Activated naive CD4-positive, alpha-beta T cell treated with anti-CD3 and anti-CD28 coated beads, Interleukin-2, amount 50 U/mL, for 72 hours (primary cell): ENCODE measurements around the gene NUDT1. TPM values are rescaled to one million over a fixed set of nuclear protein-coding genes. Genes with fewer than 3 reads are reported as not detected.
A peak's percentile ranks its signal among the peaks of the same experiment; 100 is the strongest.

Experiments used
- ATAC-seq, 2 donors: fragments of 150-1000 bp; cut with Tn5 transposase; 2 replicates each; pipeline ENCODE4 v1.10.0; 2021; ENCODE audit warnings: mild to moderate bottlenecking in 2 of 2, moderate library complexity in 2 of 2
- DNase-seq, 2 donors: peaks; one replicate each; pipeline ENCODE4 v3.0.0; 2021 to 2022; ENCODE audit warnings: low spot score in 2 of 2
- H3K27ac Mint-ChIP-seq, 2 donors: one replicate each; pipeline ENCODE4 v1.8.0; 2022; ENCODE audit warnings: mild to moderate bottlenecking in 2 of 2, mixed read lengths in 2 of 2
- H3K36me3 Mint-ChIP-seq, 2 donors: one replicate each; pipeline ENCODE4 v1.8.0; 2022; ENCODE audit warnings: mixed read lengths in 2 of 2
- H3K9me3 Mint-ChIP-seq, 2 donors: one replicate each; pipeline ENCODE4 v1.8.0; 2022; ENCODE audit warnings: mixed read lengths in 2 of 2
- total RNA-seq, 2 donors: library from RNA; stranded (reverse); gene quantifications; one replicate each; pipeline ENCODE4 v1.2.3, GENCODE V29; 2022

NUDT1 gene
- total RNA-seq, 2 donors from 2014 or later = 79.8 to 95.3 TPM

DNA sequence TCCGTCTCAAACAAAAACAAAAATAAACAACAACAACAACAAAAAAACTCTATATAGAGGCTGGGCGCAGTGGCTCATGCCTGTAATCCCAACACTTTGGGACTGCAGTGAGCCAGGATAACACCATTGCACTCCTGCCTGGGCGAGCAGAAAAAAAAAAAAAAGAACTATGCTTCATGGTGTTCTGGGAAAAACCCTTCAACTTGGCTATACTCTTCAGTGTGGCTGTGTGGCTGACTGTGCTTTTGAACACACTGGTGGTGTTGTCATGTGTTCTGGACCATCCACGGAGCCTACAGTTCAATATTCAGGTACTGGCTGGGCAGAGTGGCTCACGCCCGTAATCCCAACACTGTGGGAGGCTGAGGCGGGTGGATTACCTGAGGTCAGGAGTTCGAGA, 45.7 kb downstream of the NUDT1 start:
- H3K27ac Mint-ChIP-seq = no peak overlapping the region
- no peaks in the 10 kb centered on the region for H3K36me3 Mint-ChIP-seq
- no peaks in the 10 kb centered on the region for H3K9me3 Mint-ChIP-seq
- no peak for DNase-seq
- ATAC-seq = no peak

GRCh38 chr7:2288503-2288902, 46.5 kb downstream of the NUDT1 start:
- H3K9me3 Mint-ChIP-seq = no peaks in the 10 kb centered on the region
- ATAC-seq = no peak
- no peak for DNase-seq
- no peak overlapping the region for H3K27ac Mint-ChIP-seq
- no peaks in the 10 kb centered on the region for H3K36me3 Mint-ChIP-seq

- H3K9me3 Mint-ChIP-seq = no peaks in the 10 kb centered on the region
- no peaks in the 10 kb centered on the region for H3K36me3 Mint-ChIP-seq
- ATAC-seq (no peak), DNase-seq (no peak)
- H3K27ac Mint-ChIP-seq = no peak overlapping the region
Observed at GRCh38 chr7:2289111-2289586, 47.1 kb downstream of the NUDT1 start.

DNA sequence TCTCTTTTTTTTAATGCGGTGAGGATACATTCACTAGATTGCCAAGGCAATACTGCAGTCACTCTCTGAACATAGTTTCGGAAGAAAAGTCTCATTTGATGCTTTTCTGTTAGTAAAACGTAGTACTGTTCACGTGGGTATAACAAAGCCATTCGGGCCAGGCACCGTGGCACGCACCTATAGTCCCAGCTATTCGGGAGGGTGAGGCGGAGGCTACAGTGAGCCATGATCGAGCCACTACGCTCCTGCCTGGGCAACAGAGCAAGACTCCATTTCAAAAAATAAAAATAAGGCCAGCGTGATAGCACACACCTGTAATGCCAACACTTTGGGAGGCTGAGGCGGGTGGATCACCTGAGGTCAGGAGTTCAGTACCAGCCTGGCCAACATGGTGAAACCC, 47.6 kb downstream of the NUDT1 start:
- DNase-seq (no peak), ATAC-seq (no peak)
- Mint-ChIP-seq H3K9me3 (no peaks in the 10 kb centered on the region), H3K27ac (no peak overlapping the region), H3K36me3 (no peaks in the 10 kb centered on the region)

DNA sequence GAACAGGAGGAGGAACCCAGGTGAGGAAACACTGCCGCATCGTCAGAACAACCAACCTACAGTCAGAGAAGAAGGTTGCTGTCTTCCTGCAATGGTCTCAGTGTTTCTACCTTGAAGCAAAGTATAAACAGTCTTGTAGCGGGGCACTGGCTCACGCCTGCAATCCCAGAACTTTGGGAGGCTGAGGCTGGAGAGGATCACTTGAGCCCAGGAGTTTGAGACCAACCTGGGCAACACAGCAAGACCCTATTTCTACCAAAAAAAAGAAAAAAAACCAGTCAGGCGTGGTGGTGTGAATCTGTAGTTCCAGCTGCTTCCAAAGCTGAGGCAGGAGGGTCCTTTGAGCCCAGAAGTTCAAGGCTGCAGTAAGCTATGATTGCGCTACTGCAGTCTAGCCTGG, 48.9 kb downstream of the NUDT1 start:
- DNase-seq = no peak
- Mint-ChIP-seq H3K36me3 (no peaks in the 10 kb centered on the region), H3K9me3 (no peaks in the 10 kb centered on the region), H3K27ac (no peak overlapping the region)
- ATAC-seq = no peak

DNA sequence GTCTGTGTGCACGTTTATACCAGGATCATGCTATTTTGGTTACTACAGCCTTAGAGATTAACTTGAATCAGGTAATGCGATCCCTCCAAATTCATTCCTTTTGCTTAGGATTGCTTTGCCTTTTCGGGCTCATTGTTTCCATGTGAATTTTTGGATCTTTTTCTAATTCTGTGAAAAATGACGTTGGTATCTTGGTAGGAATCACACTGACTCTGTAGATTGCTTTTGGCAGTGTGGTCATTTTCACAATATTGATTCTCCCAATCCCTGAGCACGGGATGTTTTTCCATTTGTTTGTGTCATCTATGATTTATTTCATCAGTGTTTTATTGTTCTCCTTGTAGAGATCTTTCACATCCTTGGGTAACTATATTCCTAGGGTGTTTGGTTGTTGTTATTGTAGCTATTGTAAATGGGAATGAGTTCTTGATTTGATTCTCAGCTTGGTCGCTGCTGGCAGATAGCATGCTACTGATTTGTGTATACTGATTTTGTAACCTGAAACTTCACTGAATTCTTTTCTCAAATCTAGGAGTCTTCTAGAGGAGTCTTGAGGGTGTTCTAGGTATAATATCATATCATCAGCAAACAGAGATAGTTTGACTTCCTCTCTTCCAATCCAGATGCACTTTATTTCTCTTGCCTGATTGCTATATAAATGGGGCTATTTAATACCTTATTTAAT, 54.1 kb downstream of the NUDT1 start:
- no peaks in the 10 kb centered on the region for H3K36me3 Mint-ChIP-seq
- ATAC-seq = no peak
- no peak overlapping the region for H3K27ac Mint-ChIP-seq

DNA sequence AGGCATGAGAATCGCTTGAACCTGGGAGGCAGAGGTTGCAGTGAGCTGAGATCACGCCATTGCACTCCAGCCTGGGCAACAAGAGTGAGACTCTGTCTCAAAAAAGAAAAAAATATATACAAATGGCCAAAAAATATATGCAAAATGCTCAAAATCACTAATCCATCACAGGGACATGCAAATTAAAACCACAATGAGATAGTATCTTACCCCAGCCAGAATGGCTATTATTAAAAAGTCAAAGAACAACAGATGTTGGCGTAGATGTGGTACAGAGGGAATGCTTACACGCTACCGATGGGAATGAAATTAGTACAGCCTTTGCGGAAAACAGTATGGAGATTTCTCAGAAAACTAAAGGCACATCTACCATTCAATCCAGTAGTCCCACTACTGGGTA, 54.8 kb downstream of the NUDT1 start:
- Mint-ChIP-seq H3K9me3 (no peaks in the 10 kb centered on the region), H3K27ac (no peak overlapping the region), H3K36me3 (no peaks in the 10 kb centered on the region)
- DNase-seq = no peak
- ATAC-seq = no peak

More for the DNA sequence above, 54.1 kb downstream of the NUDT1 start:
- DNase-seq = no peak
- no peaks in the 10 kb centered on the region for H3K9me3 Mint-ChIP-seq

GRCh38 chr7:2299131-2299829, 57.3 kb downstream of the NUDT1 start:
- DNase-seq (peak; percentile 11 to 58), ATAC-seq (peak; percentile 66 to 83)
- Mint-ChIP-seq H3K36me3 (no peaks in the 10 kb centered on the region), H3K27ac (peak overlapping the region; percentile 60 to 71), H3K9me3 (no peaks in the 10 kb centered on the region)

GRCh38 chr7:2299870-2300512, 58.0 kb downstream of the NUDT1 start:
- DNase-seq (no peak), ATAC-seq (peak in 1 of 2 donors; percentile 31)
- peak overlapping the region; percentile 60 to 71 for H3K27ac Mint-ChIP-seq
- no peaks in the 10 kb centered on the region for H3K9me3 Mint-ChIP-seq
- no peaks in the 10 kb centered on the region for H3K36me3 Mint-ChIP-seq

Other genes starting within 250 kb of the NUDT1 start
- 10 to 100 TPM; 34.2 to 53.5 TPM for gene MAD1L1, start 9.3 kb upstream of the NUDT1 start, total RNA-seq
- 10 to 100 TPM; 24.4 to 30.8 TPM for gene MRM2, start within 50 bp of the NUDT1 start, total RNA-seq
- gene SNX8, start 72.2 kb downstream of the NUDT1 start, total RNA-seq = 10 to 100 TPM; 35.6 to 36.1 TPM
- gene EIF3B, start 112.6 kb downstream of the NUDT1 start, total RNA-seq = 100 to 1,000 TPM; 130 to 260 TPM
- 1 to 10 TPM; 1.3 to 2.6 TPM for gene CHST12, start 161.4 kb downstream of the NUDT1 start, total RNA-seq
- gene GRIFIN, start 234.2 kb downstream of the NUDT1 start, total RNA-seq = not detected